HG03039 (cell line): Measurements from ENCODE around the gene SLC35E2B.

Experiments used
- ATAC-seq: cut with Tn5 transposase; IDR thresholded peaks from one replicate; pipeline ENCODE4 v1.9.1; 2021; ENCODE audit warnings: mild to moderate bottlenecking, moderate library complexity; ENCODE audit not compliant: unreplicated experiment

SLC35E2B gene

DNA sequence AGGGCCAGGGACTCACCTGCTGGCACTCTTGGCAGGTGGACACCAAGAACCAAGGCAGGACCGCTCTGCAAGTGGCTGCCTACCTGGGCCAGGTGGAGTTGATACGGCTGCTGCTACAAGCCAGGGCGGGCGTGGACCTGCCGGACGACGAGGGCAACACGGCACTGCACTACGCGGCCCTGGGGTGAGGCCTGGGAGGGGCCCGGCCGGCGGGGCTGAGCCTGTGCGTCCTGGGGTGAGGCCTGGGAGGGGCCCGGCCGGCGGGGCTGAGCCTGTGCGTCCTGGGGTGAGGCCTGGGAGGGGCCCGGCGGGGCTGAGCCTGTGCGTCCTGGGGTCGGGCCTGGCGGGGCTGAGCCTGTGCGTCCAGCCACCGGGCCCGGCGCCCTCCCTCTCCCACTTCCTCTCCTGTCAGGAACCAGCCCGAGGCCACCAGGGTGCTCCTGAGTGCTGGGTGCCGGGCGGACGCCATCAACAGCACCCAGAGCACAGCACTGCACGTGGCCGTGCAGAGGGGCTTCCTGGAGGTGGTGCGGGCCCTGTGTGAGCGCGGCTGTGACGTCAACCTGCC is 65.2 kb downstream of the SLC35E2B start:
- ATAC-seq = no peak

DNA sequence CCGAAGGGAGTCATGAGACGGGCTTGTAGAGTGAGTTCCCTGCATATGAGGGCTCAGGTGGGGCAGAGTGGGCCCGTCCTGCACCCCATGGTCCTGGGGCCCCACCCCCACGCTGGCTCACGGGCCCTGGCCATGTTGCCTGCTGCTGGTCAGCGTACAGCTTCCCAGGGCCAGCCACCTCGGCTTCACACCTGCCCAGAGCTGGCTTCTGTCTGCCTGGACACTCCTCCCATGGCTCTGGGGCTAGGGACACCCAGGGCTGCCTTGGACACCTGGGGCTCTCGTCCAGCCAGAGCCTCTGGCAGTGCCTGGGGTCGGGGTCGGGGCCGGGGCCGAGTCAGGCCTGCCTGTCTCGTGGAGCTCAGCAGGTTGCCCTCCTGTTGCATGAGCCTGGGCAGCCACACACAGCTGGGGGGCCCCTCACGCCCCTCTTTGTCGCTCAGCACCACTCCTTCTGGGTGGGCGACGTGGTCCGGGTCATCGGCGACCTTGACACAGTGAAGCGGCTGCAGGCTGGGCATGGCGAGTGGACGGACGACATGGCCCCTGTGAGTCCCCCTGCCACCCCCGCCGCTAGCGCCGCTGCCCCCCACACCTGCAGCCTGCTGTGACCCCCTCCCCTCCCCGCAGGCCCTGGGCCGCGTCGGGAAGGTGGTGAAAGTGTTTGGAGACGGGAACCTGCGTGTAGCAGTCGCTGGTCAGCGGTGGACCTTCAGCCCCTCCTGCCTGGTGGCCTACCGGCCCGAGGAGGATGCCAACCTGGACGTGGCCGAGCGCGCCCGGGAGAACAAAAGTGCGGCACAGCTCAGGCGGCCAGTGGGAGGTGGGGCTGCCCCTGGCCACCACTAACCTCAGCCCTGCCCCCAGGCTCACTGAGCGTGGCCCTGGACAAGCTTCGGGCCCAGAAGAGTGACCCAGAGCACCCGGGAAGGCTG is 66.1 kb downstream of the SLC35E2B start:
- no peak for ATAC-seq

GRCh38 chr1:1625824-1626206 is 66.8 kb downstream of the SLC35E2B start:
- ATAC-seq = no peak

- ATAC-seq = no peak
Observed at GRCh38 chr1:1625404-1625775, 67.2 kb downstream of the SLC35E2B start.

DNA sequence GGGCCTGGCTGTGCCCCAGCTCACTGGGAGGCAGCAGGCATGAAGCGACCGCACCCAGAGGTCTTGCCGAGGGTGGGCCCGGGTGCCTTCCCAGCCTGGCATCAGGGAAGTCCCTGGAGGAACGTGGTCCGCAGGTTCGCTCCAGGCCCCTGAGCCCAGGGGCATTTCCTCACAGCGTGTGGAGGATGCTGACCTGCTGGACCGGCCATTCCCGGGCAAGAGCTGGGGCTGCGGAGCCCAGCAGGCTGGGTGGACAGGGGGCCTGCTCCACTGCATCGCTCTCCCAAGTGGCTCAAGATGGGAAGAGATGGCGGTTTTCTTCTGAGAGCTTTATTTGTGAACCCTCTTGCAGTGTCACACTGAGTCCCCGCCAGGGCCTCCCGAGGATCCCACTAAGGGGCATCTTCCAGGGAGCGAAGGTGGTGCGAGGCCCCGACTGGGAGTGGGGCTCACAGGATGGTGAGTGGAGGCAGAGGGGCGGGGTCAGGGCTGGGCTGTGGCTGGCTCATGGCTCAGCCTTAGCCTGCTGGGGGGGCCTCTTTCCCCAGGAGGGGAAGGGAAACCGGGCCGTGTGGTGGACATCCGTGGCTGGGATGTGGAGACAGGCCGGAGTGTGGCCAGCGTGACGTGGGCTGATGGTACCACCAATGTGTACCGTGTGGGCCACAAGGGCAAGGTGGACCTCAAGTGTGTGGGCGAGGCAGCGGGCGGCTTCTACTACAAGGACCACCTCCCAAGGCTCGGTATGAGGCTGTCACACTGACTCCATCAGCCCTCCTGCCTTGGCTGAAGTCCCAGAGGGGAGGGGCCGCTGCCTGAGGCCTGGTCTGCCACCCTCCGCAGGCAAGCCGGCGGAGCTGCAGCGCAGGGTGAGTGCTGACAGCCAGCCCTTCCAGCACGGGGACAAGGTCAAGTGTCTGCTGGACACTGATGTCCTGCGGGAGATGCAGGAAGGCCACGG is 67.9 kb downstream of the SLC35E2B start:
- no peak for ATAC-seq

DNA sequence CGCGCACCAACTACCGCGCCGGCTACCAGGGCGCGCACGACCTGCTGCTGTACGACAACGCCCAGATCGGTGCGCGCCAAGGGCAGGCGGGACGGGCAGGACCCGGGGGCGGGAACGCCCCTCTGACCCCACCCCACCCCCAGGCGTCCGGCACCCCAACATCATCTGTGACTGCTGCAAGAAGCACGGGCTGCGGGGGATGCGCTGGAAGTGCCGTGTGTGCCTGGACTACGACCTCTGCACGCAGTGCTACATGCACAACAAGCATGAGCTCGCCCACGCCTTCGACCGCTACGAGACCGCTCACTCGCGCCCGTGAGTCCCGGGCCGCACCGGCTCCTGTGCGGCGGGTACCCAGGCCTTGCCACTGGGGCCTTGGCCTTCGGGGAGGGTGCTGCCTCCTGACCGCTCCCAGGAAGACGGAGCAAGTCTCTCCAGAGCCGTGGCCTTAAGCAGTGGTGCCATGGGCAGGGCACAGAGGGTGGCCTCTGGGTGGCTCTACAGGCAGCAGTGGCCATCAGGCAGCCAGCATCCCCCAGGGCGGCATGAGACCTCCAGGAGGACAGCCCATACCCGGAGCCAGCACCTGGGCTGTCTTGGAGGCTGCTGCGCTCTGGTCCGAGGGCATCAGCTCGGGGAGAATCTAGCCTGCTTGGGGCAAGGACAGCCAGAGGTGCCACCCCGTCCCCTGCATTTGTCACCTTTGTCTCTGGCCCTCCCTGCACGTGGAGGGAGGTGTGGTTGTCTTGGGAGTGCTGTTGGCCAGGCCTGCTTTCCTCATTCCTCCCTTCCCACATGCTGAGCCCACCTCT is 68.8 kb downstream of the SLC35E2B start:
- ATAC-seq = no peak

DNA sequence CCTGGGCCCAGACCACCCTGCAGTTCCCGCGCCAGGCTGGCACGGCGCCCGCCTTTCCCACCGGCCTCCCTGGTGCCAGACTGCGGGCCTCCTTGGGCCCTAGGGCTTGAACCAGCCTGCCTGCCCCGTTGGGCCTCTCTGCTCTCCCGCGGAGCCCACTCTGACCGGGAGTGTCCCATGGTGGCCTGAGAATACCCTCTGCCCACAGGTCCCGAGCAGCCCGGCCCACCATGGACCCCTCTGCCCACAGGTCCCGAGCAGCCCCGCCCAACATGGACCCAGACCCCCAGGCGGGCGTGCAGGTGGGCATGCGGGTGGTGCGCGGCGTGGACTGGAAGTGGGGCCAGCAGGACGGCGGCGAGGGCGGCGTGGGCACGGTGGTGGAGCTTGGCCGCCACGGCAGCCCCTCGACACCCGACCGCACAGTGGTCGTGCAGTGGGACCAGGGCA is 69.4 kb downstream of the SLC35E2B start:
- ATAC-seq = no peak

DNA sequence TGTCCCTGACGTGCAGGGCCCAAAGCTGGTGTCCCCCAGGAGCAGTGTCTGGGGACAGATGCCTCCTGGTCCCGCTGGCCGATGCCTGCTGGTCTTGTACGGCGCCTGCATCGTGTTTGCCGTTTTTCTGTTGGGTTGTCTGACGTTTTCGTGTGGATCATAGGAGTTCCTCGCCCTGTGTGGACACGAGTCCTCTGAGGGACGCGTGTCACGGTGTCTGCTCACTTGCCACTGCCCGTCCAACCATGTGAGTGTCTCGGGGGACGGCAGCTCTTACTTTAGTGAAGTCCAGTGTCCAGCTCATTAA is 69.9 kb downstream of the SLC35E2B start:
- ATAC-seq = no peak

DNA sequence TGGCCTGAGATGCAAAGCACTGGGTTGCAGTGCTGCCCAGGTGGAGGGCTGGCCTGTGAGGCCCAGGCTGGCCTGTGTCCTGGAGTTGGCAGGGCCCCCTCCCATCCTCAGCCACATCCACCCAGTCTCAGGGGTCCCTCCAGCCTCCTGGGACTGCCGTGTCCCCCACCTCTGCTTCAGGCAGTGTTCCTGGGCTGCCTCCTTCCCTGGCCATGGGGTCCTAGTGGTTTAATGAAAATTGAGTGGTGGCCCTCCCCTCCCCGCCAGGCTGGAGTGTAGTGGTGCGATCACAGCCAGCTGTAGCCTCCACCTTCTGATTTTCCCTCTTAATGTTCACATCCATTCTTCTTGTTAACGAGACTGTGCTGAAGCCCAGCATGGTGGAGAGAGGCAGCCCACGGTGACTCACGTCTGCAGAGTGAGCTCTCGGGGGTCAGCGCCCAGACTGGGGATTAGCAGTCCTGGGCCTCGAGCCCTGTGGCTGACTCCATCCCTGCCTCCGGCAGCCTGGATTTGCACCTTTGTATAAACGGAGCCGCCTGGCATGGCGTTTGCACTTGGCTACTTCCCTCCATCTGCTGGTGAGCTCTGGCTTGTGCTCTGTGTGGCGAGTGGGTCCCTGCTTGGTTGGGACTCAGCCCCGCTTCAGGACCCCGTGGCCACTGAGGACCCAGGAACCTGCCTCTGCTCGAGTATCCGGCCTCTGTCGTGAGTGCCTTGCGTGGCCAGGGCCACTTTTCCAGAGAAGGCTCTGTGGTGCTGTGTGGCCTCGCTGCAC is 70.4 kb downstream of the SLC35E2B start:
- no peak for ATAC-seq

DNA sequence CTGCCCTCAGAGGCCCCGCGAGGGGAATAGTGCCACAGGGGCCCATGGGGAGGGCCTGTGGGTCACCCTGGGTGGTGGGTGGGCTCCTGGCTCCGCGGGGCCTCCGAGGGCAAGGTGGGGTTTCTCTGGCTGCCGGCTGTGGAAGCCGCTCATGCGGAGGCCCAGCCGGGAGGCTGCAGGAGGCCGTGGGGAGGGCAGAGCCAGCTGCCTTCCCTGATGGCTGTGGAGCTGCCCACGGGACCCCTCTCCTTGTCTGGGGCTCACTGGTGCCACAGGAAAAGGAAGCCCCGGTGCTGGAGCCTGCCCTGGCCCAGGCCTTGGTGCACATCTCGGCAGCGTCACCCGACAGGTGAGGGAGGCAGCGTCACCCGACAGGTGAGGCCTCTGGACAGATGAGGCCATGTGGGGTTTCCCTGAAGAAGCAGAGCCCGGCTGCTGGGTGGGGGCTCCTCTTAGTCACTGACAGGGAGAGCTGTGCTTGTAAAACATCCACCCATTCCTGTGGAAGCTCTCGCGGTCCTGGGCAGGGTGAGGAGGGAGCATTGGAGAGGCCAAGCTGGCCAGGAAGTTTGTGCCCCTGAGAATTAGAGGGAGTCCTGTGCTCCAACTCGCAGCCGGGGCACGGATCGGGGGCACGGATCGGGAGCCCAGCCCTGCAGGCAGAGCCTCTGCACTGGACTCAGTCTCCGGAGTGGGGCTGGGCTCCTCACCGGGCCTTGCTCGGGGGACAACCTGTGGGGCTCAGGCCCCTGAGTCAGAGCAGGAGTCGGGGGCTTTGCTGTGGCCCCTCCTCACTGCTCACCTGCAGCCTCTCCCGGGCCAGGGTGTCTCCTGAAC is 71.2 kb downstream of the SLC35E2B start:
- no peak for ATAC-seq

DNA sequence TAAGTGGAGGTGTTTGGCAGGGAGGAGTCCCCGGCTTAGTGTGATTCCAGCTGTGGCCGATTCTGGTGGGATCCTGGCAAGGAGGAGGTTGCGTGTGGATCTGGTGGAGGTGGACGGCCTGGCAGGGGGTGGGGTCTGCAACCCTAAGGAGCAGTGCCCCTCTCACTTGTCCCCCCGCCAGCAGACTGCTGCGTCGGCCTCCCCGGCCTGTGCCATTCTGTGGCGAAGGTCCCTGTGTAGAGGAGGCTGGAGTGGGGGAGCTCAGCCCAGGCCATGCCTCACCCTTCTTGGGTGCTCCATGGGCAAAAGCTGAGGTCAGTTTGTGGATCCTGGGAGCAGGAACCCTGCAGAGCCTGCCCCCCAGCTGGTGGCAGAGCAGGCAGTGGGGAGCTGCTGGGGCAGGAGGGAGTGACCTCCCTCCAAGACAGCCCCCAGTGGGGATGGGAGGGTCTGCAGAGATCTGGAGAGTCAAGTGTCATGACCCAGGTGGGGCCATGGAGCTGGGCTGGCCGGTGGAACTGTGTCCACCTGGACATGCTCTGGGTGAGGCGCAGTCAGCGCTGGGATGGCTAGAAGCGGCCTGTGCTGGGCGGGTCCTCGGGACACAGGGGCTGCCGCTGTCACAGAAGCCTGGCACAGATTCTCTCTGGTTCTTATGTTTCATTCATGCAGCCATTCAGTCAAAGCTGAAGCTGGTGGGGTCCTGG is 72.0 kb downstream of the SLC35E2B start:
- no peak for ATAC-seq

DNA sequence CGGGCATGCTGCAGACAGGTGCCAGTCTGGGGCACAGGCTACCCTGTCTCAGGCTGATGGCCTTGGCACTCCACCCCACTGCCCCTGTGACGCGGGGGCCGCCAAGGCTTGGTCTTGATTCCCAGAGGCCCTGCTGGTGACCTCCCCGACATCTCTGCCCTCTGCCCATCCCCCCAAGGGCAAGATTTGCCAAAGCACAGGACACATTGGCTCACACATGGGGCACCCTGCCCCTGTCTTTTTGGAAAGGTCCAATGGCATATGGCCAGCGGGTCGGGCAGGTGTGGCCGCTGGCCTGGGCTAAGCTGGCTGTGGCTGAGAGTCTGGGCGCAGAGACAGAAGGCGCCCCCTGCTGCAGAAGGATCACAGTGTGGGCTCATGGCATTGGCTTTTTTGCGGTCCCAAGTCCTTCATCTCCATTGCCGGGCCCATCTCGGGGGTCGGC is 72.7 kb downstream of the SLC35E2B start:
- no peak for ATAC-seq

- no peak for ATAC-seq
Observed at GRCh38 chr1:1618396-1619068, 74.1 kb downstream of the SLC35E2B start.

DNA sequence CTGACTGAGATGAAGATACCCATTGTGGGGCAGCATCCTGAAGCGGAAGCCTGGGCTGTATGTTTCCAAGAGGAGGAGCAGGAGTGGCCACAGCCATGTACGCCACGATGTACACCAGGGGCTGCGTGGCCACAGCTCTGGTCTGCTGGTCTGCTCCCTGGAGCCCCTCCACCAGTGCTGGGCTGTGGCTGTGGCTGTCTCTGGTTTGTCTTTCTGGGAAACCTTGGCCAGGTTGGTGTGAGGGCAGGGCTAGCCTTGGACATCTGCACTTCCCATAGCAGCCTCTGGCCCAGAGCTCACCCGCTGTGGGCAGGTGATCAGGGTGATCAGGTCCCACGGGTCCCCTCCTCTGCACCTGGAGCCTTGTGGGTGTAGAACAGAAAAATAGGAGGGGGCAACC is 74.7 kb downstream of the SLC35E2B start:
- no peak for ATAC-seq

DNA sequence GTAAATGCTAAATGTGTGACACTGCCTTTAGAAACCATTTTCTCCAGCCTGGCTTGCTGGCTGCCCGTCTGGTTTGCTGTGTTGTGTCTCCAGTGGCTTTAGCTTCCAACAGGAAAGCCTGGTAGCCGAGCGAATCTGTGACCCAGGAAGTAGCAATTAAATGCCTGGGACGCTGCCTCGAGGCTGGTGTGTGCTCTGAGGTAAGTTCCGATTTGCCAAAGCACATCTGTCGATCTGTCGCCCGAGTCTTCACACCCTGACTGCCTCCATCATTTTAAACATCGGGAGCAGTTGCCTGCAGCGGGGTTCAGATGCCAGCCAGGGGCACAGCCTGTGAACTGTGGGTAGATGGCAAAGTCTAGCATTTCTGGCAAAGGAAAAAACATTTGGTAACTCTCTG is 75.1 kb downstream of the SLC35E2B start:
- ATAC-seq = no peak

- ATAC-seq = no peak
Observed at GRCh38 chr1:1616838-1617237, 75.8 kb downstream of the SLC35E2B start.

GRCh38 chr1:1616045-1616790 is 76.4 kb downstream of the SLC35E2B start:
- no peak for ATAC-seq
